Mesenteric fat pad (tissue), 1 donor: ENCODE measurements around the gene BZW1. TPM values are rescaled to one million over a fixed set of nuclear protein-coding genes. Genes with fewer than 3 reads are reported as not detected.

Experiments
- DNase-seq: peaks from one replicate; pipeline ENCODE4 v3.0.0-alpha.2; 2020; ENCODE audit warnings: low spot score
- total RNA-seq: library from RNA; stranded (reverse); fragmentation: NEBNext Ultra II Directional; extraction: Animal tissue kit (Norgen Biotek cat#: 25700); gene quantifications from one replicate; pipeline ENCODE4 v1.2.1, GENCODE V29; 2021
- donor health status: DM: yes; HTN: yes; CAD: no.

BZW1 gene
- total RNA-seq, 1 donor from 2014 or later: 332 TPM

DNA sequence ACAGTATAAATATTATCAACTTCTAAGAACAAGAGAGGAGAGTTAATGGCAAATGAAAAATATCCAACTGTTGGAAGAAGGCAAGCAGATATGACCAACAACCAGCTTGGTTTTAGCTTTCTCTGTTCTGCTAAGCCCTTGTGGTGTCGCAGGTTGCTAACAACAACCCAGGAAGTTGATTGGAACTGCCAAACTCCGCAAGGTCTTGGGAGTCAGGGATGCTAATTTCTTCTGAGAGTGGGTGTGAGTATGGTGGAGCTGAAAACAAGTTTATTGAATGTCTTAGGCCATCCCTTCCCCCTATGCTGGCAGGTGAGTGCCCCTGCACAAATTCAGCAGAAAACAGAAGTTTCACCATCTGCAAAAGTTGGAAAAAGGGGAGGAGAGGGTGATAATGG lies 17.5 kb downstream of the BZW1 start:
- no peak for DNase-seq

DNA sequence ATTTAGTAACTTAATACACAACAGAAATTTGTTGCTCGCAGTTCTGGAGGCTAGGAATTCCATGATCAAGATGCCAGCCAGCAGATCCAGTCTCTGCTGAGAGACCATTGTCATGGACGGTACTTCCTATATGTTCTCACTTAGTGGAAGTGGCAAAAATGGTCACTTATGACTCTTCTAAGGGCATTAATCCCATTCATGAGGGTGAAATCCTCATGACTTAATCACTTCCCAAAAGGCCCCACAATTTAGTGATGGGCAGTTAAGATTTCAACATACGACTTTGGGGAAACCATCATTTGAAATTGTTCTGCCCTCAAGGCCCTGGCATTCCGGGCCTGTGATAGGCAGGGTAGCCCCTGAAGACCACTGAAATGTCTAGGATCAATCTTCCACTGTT lies 23.0 kb downstream of the BZW1 start:
- no peak for DNase-seq

DNA sequence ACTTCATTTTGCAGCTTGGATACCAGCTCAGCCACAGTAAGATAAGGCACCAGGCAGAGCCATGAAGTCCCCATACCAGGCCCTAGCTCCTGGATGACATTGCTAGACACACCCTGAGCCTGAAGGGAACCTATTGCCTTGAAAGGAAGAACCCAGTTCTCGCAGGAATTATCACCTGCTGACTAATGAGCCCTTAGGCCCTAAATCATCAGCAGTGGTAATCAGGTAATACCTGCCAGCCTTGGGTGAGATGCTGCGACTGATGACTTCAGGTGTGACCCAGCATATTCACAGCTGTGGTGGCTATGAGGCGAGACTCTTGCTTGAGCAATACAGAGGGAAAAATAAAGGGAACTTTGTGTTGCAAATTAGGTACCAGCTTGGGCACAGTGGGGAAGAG lies 27.8 kb downstream of the BZW1 start:
- DNase-seq: no peak

DNA sequence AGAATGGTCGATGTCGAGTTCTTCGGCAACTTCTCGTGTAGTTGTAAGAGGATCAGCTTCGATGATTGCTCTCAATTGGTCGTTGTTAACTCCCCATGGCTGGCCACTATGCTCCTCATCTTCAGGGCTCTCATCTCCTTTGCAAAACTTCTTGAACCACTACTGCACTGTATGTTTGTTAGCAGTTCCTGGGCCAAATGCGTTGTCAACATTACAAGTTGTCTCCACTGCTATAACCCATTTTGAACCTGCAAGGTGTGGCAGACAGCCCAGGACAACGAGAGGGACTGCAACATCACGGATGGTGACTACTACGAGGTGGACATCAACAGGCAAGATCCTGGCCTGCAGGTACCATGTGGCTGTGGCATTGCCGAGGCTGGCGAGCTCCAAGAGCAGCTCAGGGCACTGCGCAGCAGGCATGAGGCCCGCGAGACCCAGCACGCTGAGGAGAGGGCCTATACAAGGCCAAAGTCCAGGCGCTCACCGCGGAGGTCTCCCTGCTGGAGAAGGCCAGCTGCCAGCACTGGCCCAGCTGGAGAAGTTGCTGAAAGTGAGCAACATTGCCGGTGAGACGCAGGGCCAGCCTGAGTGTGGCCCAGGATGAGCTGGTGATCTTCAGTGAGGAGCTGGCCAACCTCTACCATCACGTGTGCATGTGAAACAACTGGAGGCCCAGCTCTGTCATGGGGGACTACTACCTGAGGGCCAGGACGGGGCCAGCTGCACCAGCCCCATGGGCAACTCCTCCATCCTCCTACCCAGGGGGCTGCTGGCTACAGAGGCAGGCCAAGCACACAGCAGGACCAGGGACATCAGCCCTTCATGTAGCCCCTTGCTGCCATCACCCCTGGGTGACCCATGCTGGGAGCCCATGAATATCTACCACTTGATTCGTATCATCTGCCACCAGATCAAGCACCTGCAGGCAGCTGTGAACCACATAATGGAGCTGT lies 32.6 kb downstream of the BZW1 start:
- DNase-seq: no peak

DNA sequence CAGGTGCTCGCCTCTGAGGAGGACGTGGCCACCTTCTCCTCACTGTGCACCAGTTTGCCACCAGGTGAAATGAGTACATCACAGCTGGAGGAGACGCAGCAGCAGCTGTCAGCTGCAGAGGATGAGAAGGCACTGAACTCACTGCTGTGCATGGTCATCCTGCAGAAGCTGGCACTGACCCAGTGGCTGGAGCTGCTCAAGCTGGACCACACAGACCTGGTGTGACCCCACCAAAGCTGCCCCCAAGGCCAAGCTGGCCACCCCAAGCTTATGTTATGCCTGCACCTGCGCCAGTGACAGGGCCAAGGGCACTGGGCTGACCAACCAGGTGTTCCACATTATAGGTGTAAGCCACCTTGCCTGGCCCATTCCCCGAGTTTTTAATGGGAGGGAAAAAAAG lies 33.5 kb downstream of the BZW1 start:
- DNase-seq: no peak

DNA sequence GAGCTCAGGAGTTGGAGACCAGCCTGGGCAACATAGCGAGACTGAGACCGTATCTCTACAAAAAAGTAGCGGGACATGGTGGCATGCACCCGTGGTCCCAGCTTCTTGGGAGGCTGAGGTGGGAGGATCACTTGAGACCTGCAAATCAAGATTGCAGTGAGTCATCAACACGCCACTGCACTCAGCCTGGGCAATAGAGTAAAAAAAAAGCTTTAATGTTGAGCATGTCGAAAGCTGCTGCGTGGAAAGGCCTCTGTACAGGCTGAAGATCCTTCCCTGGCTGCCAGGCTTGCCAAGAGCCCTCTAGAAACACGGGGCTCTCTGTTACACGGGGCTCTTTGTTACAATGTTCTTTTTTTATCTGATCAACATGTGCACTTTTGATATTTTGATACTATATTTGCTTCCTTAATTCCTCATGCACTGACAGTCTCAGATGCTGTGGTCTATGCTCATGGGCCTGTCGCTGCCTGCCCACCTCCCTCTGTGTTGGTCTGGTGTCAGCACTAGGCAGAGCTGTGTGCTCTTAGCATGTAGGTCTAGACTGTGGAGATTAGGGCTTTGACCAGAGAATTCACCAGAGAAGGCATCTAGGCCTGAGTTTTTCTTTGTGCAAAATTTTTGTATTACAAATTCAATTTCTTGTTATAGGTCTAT lies 34.1 kb downstream of the BZW1 start:
- DNase-seq: no peak

DNA sequence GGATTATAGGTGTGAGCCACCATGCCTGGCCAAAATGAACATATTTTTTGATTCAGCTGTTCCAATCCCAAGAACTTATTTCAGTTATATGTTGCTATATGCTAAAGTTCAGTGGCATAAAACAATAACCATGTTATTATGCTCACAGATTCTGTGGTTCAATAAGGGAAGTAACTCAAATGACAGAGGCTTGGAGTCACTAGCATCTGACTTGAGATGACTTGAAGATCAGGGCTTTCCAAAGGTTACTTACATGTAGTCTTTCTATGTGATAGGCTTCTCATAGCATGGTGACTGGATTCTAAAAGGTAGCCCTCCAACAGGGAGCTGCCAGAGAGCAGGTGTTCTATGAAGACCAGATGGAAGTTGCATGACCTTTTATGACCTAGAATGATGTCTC lies 35.6 kb downstream of the BZW1 start:
- no peak for DNase-seq

DNA sequence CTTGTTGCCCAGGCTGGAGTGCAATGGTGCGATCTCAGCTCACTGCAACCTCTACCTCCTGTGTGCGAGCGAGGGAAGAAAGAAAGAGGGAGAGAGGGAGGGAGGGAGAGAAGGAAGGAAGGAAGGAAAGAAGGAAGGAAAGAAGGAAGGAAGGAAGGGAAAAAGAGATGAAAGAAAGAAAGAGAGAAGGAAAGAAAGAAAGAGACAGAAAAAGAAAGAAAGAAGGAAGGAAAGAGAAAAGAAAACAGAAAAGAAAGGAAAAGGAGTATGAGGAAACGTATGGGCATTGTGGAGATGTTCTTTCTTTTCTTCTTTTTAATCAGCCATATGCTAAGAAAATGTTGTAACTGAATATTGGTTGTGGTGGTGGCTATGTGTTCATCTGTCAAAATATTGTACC lies 36.2 kb downstream of the BZW1 start:
- DNase-seq: no peak

DNA sequence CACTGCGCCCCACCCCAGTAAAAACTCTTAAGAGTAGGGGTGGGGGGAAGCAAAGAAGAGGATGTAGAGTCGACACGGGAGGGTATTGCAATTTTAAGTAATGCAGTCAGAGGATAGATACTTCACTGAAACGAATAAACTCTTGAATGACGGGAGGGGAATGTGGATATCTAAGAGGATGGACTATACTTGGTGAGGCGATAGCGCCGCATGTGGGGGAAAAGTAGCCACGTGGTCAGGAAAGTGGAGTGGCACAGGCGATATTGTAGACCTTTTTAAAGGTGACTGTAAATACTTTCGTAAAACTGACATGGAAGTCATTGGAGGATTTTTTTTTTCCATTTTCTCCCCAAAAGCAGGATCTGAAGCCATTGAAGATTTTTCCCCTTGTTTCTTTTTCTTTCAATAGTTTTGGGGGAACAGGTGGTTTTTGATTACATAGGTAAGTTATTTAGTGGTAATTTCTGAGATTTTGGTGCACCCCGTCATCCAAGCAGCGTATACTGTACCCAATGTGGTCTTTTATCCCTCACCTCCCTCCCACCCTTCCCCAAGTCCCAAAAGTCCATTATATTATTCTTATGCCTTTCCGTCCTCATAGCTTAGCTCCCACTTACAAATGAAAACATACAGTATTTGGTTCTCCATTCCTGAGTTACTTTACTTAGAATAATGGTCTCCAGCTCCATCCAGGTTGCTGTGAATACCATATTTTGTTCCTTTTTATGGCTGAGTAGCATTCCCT lies 39.0 kb downstream of the BZW1 start:
- no peak for DNase-seq

DNA sequence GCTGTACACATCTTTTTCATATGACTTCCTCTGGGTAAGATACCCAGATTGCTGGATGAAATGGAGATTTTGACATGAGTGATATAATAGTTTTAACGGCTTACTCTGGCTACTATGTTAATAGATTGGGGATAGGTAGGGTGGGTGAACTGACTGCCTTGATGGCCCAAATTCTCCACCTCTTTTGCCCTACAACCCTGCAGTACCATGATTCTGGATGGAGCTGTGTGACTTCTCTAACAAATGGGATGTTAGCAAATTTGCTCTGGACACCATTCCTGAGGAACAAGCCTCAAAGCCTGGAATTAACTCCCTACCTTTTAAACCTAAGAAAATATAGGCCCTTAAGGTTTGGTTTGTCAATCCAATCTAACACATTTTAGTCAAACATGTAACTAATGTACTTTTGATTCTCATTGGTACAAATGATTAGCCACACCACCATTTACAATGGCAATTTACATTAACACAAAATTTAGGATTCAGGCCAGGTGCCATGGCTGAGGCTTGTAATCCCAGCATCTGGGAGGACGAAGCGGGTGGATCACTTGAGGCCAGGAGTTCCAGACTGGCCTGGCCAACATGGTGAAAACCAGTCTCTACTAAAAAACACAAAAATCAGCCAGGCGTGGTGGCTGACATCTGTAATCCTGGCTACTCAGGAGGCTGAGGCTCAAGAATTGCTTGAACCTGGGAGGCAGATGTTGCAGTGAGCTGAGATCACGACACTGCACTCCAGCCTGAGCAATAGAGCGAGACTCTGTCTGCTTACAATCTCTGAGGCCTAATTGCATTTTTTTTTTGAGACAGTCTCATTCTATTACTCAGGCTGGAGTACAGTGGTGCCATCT lies 39.9 kb downstream of the BZW1 start:
- DNase-seq: no peak

DNA sequence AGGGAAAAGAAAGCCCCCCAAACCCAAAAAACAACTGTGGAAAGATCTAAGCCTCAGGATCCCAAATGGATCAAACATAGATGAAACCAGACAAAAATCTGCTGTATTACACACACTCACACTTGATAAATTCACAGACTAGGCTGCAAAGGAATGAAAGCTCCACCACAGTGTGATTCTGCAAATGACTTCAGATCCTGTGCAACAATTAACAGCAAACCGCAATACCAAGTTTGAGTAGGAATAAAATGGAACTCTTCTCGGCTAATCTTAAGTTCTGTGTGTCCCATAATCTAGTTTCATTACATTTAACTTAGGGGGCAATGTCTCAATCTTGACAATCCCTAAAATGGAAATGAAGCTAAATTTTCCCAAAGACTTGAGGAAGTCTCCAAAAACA lies 40.9 kb downstream of the BZW1 start:
- DNase-seq: no peak

DNA sequence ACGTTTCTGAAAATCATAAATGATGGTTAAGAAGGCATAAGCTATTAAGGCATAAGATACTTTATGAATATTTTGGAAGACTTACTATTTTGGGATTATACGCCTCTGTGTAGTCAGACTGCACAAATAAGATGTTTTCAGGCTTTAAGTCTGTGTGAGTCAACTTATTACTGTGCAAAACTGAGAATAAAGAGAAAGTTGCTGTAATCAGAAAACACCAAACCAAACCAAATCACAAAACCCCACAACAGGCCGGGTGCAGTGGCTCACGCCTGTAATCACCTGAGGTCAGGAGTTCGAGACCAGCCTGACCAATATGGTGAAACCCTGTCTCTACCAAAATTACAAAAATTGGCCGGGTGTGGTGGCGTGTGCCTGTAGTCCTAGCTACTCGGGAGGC lies 45.1 kb downstream of the BZW1 start:
- DNase-seq: no peak

DNA sequence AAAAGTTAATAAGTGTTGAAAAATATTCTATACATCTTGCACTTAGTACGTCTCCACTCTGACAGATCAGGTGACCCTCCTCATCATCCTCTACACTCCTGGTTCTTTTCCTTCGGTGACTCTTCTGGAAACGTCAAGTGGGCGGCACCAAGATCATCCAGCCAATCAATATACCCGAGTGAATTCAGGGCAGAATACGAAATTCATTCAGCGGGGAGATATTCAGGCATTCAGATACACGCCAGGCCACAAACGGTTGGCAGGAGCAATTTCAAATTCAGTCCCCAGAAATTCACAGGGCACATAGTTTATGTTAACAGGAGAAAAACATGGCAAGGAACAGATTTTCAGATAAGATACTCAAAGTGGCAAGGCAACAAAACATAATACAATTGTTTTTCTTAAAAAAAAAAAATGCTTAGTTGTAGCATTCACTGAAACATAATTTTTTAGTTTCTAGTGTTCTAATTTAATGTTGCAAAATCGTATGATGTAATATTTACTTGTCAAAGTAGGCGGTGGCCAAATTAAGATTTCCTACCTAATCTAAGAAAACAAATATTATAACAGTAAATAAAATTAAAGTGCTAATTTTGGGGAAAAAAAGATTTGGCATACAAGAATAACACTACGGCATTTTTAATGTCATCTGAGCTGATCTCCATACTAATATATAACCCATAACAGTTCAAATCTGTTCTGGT lies 48.5 kb downstream of the BZW1 start:
- no peak for DNase-seq

DNA sequence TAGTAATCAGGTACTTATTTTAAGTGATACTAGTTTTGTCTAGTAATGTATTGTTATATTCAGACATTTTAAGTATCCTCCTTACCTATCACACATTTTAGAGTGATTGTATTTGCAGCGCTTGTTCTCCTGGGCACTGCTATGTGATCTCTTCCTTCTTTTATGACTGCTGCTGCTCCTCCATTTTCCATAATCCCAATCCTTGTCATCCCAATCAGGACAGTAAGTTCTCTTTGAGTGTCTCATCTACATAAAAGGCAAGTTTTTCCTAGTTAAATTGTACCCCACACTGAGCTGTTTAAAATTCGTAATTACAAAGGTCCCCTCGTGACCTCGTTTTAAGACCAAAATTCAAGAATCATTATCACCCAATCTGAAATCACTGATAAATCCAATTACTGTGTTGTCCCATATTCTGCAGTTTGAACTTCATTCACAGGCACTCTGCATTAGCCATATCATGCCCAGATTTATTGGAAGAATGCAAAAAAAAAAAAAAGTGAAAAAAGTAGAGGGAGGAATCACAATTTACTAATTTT lies 50.0 kb downstream of the BZW1 start:
- DNase-seq: no peak

DNA sequence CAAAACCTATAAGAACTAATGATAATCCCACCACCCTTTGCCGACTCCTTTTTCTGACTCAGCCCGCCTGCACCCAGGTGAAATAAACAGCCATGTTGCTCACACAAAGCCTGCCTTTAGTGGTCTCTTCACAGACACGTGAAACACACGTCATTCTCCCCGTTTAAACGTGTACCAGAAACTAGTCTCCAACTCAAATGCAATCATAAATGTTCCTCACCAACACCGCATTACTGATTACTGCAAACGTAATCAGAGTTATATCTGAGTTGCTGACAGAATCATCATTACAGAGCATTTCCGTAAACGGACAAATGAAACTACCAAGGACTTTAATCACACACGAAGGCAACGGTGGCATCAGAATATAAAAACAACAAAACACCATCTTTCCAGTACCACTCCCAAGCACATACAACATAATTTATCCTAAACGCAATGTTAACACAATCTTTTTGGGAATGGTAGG lies 50.9 kb downstream of the BZW1 start:
- DNase-seq: no peak

DNA sequence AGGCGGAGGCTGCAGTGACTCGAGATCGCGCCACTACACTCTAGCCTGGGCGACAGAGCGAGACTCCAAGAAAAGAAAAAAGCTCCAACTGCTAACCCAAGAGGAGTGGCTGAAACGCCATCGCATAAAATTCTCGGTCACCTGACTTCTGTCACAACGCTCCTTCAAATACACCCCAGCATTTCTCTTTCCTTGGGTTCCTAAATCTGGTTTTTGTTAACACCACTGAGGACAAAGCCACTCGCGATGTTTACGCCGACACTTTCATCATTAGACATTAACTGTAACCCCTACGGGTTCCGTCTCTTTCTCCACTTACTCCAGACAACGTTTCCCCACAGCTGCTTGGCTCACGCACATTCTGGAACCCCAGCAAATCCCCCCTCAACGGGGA lies 52.1 kb downstream of the BZW1 start:
- no peak for DNase-seq

DNA sequence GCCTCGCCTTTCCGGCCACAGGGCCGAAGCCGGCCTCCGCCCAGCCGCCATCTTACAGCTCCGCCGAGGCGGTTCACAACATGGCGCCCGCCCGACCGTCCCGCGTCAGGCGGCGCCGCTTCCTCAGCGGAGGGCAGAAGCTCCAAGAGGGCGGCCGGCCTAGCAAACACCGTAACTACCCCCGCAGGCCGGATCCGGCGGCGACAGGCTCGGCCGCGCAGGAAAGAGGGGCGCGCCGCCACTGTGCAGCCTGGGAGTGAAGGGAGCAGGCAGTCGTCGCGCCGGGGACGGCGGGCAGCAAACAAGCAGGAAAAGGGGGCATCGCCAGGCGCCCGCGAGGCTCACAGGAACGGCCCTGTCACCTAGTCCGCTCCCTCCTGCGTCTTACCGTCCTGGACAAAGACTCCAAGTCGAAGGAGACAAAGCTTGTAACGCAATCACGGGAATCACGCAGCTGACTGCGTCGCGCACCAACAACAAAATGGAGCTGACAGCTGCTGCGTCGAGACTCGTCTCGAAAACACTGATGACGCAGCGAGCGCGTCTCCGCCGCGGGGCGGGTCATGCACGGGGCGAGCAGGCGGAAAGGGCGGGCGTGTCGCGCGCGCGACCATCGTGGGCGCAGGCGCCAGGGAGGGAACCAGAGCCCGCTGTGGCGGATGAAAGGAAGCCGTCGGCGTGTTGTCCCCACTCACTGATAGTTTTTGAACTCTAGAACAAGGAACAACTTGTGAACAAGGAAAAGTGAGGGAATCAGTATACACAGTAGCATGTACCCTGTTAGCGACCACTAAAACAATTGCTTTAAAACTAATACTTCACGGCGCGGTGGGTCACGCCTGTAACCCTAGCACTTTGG lies 52.7 kb downstream of the BZW1 start, which contains the start of gene CLK1:
CLK1 (minus strand) TSS at position 483 of the 859 bp plus-strand sequence. CDS start 2,796 bp downstream, outside the sequence.
- peak; percentile 99 for DNase-seq

DNA sequence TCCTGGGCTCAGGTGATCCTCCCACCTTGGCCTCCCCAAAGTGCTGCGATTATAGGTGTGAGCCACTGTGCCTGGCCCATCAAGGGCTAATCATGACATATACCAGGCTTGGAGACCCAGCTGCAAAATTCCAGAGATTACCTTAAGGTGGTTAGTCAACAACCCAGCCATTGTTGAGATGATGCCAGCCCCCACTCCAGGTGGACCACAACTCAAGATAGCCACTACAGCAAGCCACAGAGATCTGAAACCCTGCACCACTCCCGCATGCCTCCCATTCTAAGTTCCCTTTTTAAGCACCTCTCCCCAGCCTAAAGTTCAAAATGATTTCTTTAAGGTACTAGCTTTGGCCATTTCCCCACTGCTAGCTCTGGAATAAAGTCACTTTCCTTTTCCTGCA lies 57.3 kb downstream of the BZW1 start:
- DNase-seq: no peak

DNA sequence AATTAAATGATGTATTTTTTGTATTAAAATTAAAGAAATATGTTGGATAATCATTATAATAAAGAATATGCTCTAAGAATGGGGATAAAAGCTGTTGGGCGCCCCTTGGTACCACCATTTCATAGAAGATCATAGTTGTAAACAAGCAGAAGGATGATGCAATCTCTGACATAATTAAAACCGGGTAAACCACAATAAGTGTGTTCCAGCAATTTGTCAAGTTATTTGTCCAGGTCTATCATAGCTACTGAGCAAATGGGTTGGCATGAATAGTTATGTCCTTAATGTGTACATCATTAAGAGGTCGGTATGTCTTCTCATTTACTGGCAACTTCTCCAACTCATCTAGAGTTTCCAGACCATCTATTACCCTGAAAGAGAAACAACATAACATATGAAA lies 59.4 kb downstream of the BZW1 start:
- no peak for DNase-seq
